Activated T-helper 9 cell treated with anti-CD3 and anti-CD28 coated beads, Interleukin-2, amount 50 U/mL, for 16 hours (primary cell): ENCODE data around the gene QPCT.
"Not testable (repeated sequence)": the region's sequence is repeated elsewhere in the genome, so short reads cannot be mapped to it uniquely, and the experiment has no call there.

Experiments used
- DNase-seq: peaks from one replicate; pipeline ENCODE4 v3.0.0-alpha.2; 2020; ENCODE audit warnings: low read depth

The QPCT gene

DNA sequence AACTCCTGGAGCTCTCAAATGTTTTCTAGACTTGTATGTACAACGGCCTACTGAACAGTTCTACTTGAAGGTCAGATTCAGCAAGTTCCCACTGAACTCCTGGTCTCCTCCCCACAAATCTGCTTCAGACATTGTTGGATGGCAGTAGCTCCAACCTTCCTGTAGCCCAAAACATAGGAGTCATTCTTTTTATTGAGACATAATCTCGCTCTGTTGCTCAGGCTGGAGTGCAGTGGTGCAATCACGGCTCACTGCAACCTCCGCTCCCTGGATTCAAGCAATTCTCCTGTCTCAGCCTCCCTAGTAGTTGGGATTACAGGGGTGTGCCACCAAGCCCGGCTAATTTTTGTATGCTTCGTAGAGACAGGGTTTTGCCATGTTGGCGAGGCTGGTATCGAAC is 47.3 kb downstream of the QPCT start:
- no peak for DNase-seq

DNA sequence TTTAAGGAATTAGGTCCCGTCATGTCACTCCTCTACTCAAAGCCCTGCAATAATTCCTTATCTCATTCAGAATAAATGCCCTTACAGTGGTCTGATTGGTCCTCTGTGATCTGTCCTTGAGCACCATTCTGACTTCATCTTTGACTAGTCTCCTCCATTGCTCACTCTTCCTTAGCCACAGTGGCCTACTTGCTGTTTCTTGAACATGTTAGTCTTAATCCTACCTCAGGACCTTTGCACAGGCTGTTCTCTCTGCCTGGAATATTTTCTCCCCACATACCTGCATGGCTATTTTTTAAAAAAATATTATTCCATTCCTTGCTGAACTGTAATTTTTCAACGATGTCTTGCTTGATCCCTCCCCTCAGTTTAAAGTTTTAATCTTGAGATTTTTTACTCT is 48.0 kb downstream of the QPCT start:
- DNase-seq, result no peak

DNA sequence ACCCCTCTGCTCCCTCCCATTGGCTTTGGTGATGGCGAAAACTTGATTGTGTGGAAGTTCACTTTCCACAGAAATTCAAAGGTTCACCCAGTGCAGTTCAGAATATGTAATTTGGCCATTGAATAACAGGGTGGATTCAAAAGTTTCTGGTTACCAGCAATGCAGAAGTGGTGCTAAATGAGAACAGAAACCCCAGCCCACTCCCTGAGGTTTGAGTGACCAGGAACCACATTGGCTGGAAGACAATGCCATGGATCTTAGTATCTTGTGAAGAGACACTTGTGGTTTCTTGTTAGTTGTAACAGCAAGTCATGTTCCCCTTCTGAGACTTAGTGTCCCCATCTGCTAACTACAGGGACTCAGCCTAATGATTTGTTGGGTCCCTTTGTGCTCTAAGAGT is 49.8 kb downstream of the QPCT start:
- DNase-seq, result no peak

DNA sequence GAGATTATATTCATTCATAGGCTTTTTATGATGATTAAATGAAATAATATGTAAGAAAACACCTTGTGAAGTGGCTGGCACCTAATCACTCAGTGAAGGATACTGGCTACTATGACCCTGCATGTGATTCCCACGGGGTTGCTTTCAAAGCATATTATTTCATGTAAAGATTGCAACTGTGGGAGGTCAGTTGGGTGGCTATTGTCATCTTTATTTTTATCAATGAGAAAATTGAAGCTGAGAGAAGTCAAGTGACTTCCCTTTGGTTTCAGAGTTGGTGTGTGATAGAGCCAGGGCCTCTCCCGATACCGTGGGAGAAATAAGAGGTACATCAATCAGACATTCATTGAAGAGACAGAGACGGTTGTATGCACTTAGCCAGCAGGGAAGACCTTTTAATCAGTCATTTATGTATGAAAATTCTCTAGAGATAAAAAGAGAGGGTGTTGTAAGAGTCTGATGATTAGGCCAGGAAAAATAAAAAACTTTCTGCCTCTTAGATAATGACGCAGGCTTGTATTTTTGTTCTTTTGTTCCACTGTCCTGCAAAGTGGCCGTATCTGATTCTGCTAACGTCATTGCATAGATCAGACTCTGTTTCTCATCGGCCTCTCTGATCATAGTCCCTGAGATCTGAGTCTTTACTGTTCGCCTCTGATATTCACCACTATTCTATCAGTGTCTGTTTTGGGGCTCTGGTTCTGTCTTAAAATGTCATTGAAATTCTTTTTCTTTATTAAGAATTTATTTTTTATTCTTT is 50.5 kb downstream of the QPCT start:
- DNase-seq, result no peak

DNA sequence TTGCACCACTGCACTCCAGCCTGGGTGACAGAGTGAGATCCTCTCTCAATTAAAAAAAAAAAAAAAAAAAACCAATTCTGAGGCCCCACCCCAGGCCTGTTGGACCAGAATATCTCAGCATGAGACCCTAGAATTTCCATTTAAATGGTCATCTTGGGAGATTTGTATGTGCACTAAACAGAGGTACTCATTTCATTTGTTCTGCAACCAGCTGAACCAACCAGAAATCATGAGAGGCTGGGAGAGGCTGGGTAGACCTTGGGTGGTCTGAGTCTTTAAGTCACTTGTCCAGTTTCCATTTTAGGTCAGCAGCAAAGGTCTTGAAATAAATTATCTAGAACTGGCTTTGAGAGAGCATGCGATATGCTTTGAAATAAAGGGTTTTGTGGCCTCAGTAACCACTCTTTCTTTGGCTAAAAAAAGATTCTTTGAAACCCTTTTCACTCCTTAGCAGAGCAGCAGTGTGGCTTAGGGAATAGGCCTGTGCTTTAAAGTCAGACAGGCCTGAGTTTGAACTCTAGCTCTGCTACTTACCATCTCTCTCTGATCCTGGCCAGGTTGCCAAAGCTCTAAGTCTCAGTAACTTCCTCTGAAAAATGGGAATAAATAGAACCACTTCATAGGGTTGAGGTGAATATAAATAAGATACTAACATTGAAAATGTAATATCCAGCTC is 52.6 kb downstream of the QPCT start:
- DNase-seq, result no peak

DNA sequence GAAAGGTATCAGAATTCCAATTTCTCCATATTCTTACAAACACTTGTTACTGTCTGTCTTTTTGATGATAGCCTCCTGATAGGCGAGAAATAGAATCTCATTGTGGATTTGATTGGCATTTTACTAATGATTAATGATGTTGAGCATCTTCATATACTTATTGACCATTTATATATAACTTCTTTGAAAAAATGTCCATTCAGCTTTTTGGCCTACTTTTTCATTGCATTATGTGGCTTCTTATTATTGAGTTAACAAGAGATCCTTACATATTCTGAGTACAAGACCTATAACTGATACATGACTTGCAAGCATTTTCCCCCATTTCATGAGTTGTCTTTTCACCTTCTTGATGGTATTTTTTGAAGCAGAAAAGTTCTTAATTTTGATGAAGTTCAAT is 54.6 kb downstream of the QPCT start:
- DNase-seq, result no peak

DNA sequence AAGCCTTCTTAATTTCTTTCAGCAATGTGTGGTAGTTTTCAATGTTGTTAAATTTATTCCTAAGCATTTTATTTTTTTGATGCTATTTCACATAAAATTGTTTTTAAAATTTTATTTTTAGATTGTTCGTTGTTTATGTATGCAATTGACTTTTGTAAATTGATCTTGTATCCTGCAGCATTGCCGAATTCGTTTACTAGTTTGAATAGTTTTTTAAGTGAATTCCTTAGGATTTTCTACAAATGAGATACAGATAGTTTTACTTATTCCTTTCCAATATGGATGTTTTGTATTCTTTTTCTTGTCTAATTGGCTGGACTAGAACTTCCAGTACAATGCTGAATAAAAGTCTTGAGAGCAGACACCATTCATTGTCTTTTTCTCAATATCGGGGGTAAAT is 55.6 kb downstream of the QPCT start:
- no peak for DNase-seq

DNA sequence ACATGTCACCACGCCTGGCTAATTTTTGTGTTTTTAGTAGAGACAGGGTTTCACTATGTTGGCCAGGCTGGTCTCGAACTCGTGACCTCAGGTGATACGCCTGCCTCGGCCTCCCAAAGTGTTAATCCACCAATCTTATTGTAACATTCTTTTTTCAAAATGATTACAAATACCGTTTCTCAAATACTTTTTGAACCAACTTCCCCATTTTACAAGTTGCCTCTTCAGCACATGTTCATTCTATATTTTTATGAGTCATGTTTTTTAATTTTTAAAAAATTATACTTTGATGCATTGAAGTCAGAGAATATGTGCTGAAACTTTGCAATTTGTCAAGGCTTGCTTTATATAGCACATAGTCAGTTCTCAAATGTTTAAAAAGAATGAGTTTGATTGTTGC is 58.2 kb downstream of the QPCT start:
- DNase-seq, result no peak

DNA sequence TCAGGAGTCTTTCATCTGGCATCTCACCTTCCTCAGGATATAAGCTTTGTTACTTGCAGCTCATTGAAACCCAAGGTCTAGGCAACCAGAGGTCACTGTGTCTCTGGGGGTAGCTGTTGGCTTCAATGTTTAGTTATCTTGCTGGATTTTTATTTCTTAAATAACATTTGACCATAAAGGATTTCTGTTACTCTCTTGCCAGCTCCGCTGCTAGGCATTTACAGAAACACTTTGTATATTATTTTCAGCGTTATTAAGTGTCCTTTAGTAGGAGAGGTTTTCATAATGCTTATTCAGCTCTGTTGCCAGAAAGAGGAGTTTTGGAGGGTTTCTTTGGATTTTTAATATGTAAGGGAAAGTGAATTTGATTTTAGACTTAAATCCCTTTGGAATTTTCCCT is 61.4 kb downstream of the QPCT start:
- DNase-seq, result no peak

DNA sequence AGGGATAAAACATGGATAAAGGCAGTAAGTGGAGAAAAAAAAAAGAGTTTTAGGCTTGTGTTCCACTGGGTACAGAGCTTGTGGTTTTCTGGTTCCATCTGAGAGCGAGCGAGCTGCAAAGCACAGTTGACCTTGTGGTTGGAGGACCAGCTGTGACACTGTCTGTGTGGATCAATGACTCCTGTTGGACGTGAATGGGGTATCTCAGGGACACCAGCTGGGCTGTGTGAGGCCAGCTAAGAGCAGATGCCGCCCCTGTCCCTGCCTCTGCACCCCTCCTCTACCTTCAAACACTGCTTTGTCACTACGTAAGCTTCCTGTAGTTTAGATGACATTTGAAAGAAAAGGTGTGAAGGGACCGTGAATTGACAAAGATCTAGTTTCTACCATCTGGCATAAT is 67.8 kb downstream of the QPCT start:
- no peak for DNase-seq

DNA sequence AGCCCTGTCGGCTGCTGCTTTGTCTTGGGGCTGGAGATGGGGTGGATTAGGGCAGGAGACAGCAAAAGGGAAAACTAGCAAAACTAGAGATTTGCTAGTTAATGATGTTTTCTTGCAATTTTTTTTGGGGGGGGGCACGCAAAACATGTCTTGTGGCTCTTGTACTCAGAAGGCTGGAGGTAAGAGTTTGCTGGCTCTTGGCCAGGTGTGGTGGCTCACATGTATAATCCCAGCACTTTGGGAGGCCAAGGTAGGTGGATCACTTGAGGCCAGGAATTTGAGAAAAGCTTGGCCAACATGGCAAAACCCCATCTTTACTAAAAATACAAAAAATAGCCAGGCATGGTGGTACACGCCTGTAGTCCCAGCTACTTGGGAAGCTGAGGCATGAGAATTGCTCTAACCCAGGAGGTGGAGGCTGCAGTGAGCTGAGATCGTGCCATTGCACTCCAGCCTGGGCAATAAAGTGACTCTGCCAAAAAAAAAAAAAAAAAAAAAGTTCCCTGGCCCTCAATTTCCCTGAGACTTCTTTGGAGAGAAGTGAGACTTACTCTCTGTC is 69.6 kb downstream of the QPCT start:
- DNase-seq, result not testable (repeated sequence)

DNA sequence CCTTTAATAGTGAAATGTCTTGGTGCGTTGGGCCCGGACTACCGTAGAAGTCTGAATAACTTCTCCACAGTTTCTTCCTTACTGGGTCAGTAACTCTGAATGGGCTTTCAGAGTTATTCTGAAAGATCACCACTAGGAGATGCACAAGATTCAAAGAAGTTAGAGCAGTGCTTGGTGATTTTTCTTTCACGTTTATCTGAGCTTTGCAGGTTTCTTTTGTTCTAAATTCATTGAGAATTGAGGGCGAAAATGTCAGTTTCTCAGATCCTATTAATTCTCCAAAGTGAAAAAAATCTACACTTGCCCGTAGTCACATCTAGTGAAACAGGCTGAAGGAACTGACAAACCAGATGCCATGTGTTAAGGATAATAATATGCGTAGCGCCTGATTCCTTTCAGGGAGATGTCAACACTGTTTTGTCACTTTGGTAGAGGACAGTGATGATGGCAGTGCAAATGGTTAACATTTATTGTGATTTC is 70.1 kb downstream of the QPCT start:
- no peak for DNase-seq

DNA sequence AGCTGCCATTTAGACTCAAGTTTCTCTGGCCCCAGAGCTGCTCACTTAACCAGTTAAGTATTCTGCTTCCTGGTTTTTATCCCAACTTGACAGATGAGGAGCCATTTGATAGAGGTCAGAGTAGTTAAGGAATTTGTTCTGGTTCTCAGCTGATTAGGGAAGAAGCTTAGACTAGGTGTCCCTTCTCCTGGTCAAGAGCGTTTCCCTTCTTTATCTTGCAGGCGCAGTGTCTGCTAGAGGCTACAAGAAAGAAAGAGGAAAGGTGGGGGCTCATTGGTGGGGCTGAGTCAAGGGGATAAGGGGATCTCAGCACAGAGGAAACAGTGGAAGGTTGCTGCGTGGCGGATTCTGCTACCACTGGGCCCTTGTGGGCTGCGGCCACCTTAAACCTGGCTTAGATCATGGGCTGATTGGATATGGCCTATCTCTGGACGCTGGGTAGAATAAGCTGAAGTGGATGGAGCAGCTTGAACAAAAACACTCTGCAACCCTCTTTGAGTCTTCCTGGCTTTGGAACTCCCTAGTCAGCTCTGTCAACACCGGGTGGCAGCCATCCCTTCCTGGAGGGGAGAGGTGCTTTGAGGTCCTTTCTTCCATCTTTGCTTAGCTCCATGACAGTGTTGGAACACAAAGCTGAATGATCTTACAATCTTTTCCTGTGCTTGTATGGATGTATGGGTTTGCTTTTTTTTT is 70.8 kb downstream of the QPCT start:
- no peak for DNase-seq

DNA sequence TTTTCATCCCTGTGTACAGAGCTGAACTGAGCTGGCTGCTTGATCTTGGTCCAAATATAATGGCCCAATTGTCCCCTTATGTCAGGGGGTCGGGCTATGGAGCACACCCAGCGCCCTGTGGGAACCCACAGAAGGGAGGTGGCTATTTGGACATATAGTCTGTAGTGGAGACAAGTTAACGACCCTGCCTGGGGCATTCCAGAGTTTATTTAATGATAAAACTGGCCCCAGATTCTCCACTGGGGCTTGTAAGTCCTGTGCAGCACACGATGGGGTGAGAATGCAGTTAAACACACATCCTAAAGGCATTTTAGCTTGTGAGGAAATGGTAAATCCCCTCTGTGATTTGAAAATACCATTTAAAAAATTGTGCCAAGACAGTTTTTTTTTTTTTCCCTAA is 72.9 kb downstream of the QPCT start:
- no peak for DNase-seq

DNA sequence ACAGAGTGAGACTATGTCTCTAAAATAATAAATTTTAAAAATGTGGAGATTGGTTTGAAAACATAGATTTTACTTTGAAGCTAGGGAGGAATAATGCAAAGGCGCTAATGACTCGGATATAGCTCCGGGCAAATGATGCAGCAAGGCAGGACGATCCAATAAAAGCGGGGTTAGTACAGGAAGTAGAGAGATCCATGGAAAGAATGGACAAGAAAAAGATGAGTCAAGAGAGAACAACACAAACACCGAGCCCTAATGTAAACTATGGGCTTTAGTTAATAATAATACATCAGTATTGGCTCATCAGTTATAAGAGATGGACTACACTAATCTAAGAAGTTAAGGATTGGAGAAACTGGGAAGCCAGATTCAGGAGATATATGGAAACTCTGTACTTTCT is 74.5 kb downstream of the QPCT start:
- DNase-seq, result no peak

DNA sequence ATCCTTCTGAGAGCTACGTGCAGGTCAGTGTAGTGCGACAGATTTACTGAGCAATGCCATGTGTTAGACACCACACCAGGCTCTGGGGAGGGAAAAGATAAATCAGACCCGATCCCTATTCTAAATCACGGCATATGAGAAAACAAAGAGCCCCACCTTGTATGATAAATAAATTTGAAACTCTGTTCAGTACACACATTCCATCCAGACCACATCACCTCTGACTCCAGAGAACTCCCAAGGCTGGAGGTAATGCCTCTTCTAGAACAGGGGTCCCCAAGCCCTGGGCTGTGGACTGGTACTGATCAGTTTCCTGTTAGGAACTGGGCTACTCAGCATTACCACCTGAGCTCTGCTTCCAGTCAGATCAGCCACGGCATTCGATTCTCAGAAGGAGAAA is 77.3 kb downstream of the QPCT start:
- no peak for DNase-seq

DNA sequence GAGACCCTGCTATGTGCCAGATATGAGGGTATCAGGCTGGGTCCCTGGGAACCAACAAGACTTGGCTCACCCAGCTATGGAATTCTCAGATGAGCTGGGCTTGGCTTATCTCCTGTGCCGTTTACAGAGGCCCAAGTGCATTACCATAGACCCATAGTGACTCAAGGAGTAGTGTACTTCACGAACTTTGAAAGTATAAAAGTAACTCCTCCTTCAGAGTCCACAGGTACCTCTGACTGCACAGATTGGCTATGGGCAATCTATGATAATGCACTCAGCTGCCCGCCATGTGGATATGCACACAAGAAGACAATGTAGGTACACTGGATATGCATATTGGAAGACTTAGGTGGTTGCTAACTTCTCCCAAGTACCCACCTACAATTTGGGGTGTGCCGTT is 78.4 kb downstream of the QPCT start:
- no peak for DNase-seq
